H9 (cell line): ENCODE measurements around the gene CDKL5. TPM values are rescaled to one million over a fixed set of nuclear protein-coding genes. Genes with fewer than 3 reads are reported as not detected.

ENCODE experiments used
- DNase-seq: peaks from one replicate; pipeline ENCODE4 v3.0.0-alpha.2; 2017
- H2AFZ ChIP-seq: one replicate; pipeline ENCODE4 v1.6.1; 2013; ENCODE audit warnings: mild to moderate bottlenecking, low read length, control low read depth, moderate library complexity
- H2AK5ac ChIP-seq: 2 replicates; pipeline ENCODE4 v1.6.1; 2013; ENCODE audit warnings: low read length, control low read depth, mixed read lengths; ENCODE audit not compliant: insufficient read length
- H2BK120ac ChIP-seq: one replicate; pipeline ENCODE4 v1.6.1; 2013; ENCODE audit warnings: low read depth, mild to moderate bottlenecking, low read length, control low read depth, inconsistent platforms; ENCODE audit not compliant: poor library complexity, severe bottlenecking
- H2BK12ac ChIP-seq: 2 replicates; pipeline ENCODE4 v1.6.1; 2013; ENCODE audit warnings: low read length, control low read depth, mixed read lengths, low read depth; ENCODE audit not compliant: insufficient read length
- H2BK15ac ChIP-seq: 2 replicates; pipeline ENCODE4 v1.6.1; 2013; ENCODE audit warnings: low read depth, low read length, control low read depth
- H2BK20ac ChIP-seq: one replicate; pipeline ENCODE4 v1.6.1; 2013; ENCODE audit warnings: low read depth, mild to moderate bottlenecking, low read length, control low read depth, inconsistent platforms; ENCODE audit not compliant: poor library complexity, severe bottlenecking
- H2BK5ac ChIP-seq: 2 replicates; pipeline ENCODE4 v1.6.1; 2013; ENCODE audit warnings: low read length, control low read depth, mixed read lengths; ENCODE audit not compliant: insufficient read length
- H3K14ac ChIP-seq: 2 replicates; pipeline ENCODE4 v1.6.1; 2013; ENCODE audit warnings: low read length, control low read depth; ENCODE audit not compliant: insufficient read depth
- H3K18ac ChIP-seq: 2 replicates; pipeline ENCODE4 v1.6.1; 2013; ENCODE audit warnings: low read depth, mild to moderate bottlenecking, mixed read lengths, low read length, control low read depth; ENCODE audit not compliant: insufficient read length
- H3K23ac ChIP-seq: 2 replicates; pipeline ENCODE4 v1.6.1; 2013; ENCODE audit warnings: low read length, control low read depth, mixed read lengths, low read depth; ENCODE audit not compliant: insufficient read length
- H3K23me2 ChIP-seq: 2 replicates; pipeline ENCODE4 v1.6.1; 2013; ENCODE audit warnings: low read depth, mild to moderate bottlenecking, mixed read lengths, low read length, control low read depth; ENCODE audit not compliant: insufficient read length, poor library complexity, severe bottlenecking
- H3K27ac ChIP-seq: 2 replicates; pipeline ENCODE4 v1.5.1; 2013; ENCODE audit warnings: low read length, control low read depth, mixed read lengths, low read depth; ENCODE audit not compliant: insufficient read length
- H3K27me3 ChIP-seq: 2 replicates; pipeline ENCODE4 v1.6.1; 2013; ENCODE audit warnings: low read length, control low read depth, inconsistent platforms; ENCODE audit not compliant: insufficient read depth
- H3K4ac ChIP-seq: 2 replicates; pipeline ENCODE4 v1.6.1; 2013; ENCODE audit warnings: low read depth, mild to moderate bottlenecking, control low read depth, inconsistent platforms, low read length, moderate library complexity
- H3K4me1 ChIP-seq: 2 replicates; pipeline ENCODE4 v1.6.1; 2013; ENCODE audit warnings: low read length, control low read depth, inconsistent platforms; ENCODE audit not compliant: insufficient read depth
- H3K4me2 ChIP-seq: 2 replicates; pipeline ENCODE4 v1.6.1; 2013; ENCODE audit warnings: low read length, control low read depth, mixed read lengths; ENCODE audit not compliant: insufficient read length, insufficient read depth
- H3K56ac ChIP-seq: 2 replicates; pipeline ENCODE4 v1.6.1; 2013; ENCODE audit warnings: low read depth, mild to moderate bottlenecking, mixed read lengths, low read length, control low read depth; ENCODE audit not compliant: insufficient read length
- H3K79me1 ChIP-seq: 2 replicates; pipeline ENCODE4 v1.6.1; 2013; ENCODE audit warnings: low read depth, mild to moderate bottlenecking, moderate library complexity, low read length, control low read depth, inconsistent platforms; ENCODE audit not compliant: insufficient read depth, poor library complexity, severe bottlenecking
- H3K79me2 ChIP-seq: 2 replicates; pipeline ENCODE4 v1.6.1; 2013; ENCODE audit warnings: low read length, control low read depth, inconsistent platforms; ENCODE audit not compliant: insufficient read depth
- H3K9ac ChIP-seq: 2 replicates; pipeline ENCODE4 v1.6.1; 2013; ENCODE audit warnings: low read length, control low read depth, mixed read lengths; ENCODE audit not compliant: insufficient read length; ENCODE audit errors: extremely low read depth
- H3K9me3 ChIP-seq: one replicate; pipeline ENCODE4 v1.6.1; 2013; ENCODE audit warnings: low read depth, low read length, inconsistent platforms; ENCODE audit not compliant: control insufficient read depth
- H3T11ph ChIP-seq: one replicate; pipeline ENCODE4 v1.6.1; 2013; ENCODE audit warnings: mild to moderate bottlenecking, low read length, control low read depth, inconsistent platforms
- H4K20me1 ChIP-seq: one replicate; pipeline ENCODE4 v1.6.1; 2013; ENCODE audit not compliant: control insufficient read depth, insufficient read length, insufficient read depth
- H4K5ac ChIP-seq: 2 replicates; pipeline ENCODE4 v1.6.1; 2013; ENCODE audit warnings: low read depth, mild to moderate bottlenecking, mixed read lengths, low read length, control low read depth; ENCODE audit not compliant: insufficient read length
- H4K8ac ChIP-seq: replicated peaks from 2 replicates; pipeline ENCODE4 v1.6.1; 2013; ENCODE audit warnings: low read length, control low read depth, mixed read lengths, low read depth; ENCODE audit not compliant: insufficient read length
- H4K91ac ChIP-seq: 2 replicates; pipeline ENCODE4 v1.6.1; 2013; ENCODE audit warnings: low read depth, mild to moderate bottlenecking, moderate library complexity, mixed read lengths, low read length, control low read depth; ENCODE audit not compliant: insufficient read length
- H3K27ac Mint-ChIP-seq, 3 experiments: 2 replicates in 2 of 3; 3 replicates in 1 of 3; pipeline ENCODE4 v1.8.0; 2020 to 2021; ENCODE audit warnings: mixed read lengths in 3 of 3, mild to moderate bottlenecking in 1 of 3, moderate library complexity in 1 of 3
- H3K27me3 Mint-ChIP-seq: 2 replicates; pipeline ENCODE4 v1.8.0; 2021; ENCODE audit warnings: low read depth, mild to moderate bottlenecking, moderate library complexity, mixed read lengths
- H3K36me3 Mint-ChIP-seq, 3 experiments: 2 replicates in 2 of 3; 3 replicates in 1 of 3; pipeline ENCODE4 v1.8.0; 2020 to 2021; ENCODE audit warnings: low read depth in 3 of 3, mixed read lengths in 3 of 3; ENCODE audit not compliant: insufficient read depth in 1 of 3
- H3K4me1 Mint-ChIP-seq, 2 experiments: 2 replicates each; pipeline ENCODE4 v1.8.0; 2020; ENCODE audit warnings: mixed read lengths in 2 of 2
- H3K4me3 Mint-ChIP-seq, 2 experiments: 2 replicates in 1 of 2; 3 replicates in 1 of 2; pipeline ENCODE4 v1.8.0; 2020 to 2021; ENCODE audit warnings: mild to moderate bottlenecking in 2 of 2, mixed read lengths in 2 of 2, moderate library complexity in 1 of 2
- H3K9me3 Mint-ChIP-seq, 2 experiments: 2 replicates in 1 of 2; 3 replicates in 1 of 2; pipeline ENCODE4 v1.8.0; 2020; ENCODE audit warnings: mild to moderate bottlenecking in 2 of 2, mixed read lengths in 2 of 2, moderate library complexity in 1 of 2
- CTCF ChIP-seq: fragments of 200-600 bp; sonication (generic); conservative IDR thresholded peaks from 3 replicates; pipeline ENCODE4 v1.8.0; 2021; ENCODE audit warnings: antibody characterized with exemption, mild to moderate bottlenecking
- WGBS: extraction: QIAGEN DNeasy Blood & Tissue Kit; methylation state at CpG from one replicate; pipeline ENCODE4 v1.1.7; 2013; ENCODE audit warnings: missing lambda C conversion rate, low lambda C conversion rate, mixed read lengths; ENCODE audit not compliant: insufficient read length; ENCODE audit errors: extremely low coverage; 5-methylcytosine and 5-hydroxymethylcytosine counted together
- total RNA-seq: library from RNA; stranded (reverse); gene quantifications from 2 replicates; pipeline ENCODE4 v1.2.1, GENCODE V29; 2021

CDKL5 gene
- total RNA-seq, 1 experiment from 2014 or later, result 19.5 TPM

- Histone ChIP-seq H3K23me2 (no peaks in the 10 kb centered on the region), H3K79me1 (no peaks in the 10 kb centered on the region), H3K14ac (no peak overlapping the region), H3K4me2 (no peak overlapping the region), H3T11ph (no peak overlapping the region), H4K91ac (no peak overlapping the region), H3K23ac (no peak overlapping the region), H3K4me1 (no peaks in the 10 kb centered on the region), H3K9me3 (peaks cover 22% of the 10 kb centered on the region), H2BK12ac (no peak overlapping the region), H2BK120ac (no peak overlapping the region), H2BK15ac (no peak overlapping the region), H2BK20ac (no peak overlapping the region), H4K5ac (no peak overlapping the region), H4K8ac (no peak overlapping the region), H3K18ac (no peak overlapping the region), H4K20me1 (no peaks in the 10 kb centered on the region), H3K79me2 (no peaks in the 10 kb centered on the region), H2AK5ac (no peak overlapping the region), H3K27me3 (no peaks in the 10 kb centered on the region), H2BK5ac (no peak overlapping the region), H3K4ac (no peak overlapping the region), H3K27ac (no peak overlapping the region), H2AFZ (no peak overlapping the region), H3K56ac (no peak overlapping the region), H3K9ac (no peak overlapping the region)
- Mint-ChIP-seq H3K27me3 (no peaks in the 10 kb centered on the region; the same call in 1 of the 2 replicates), H3K9me3 (peaks cover 46 to 50% of the 10 kb centered on the region in 2 experiments), H3K4me3 (no peak overlapping the region), H3K4me1 (no peaks in the 10 kb centered on the region; a peak in 1 of 4 replicates), H3K27ac (no peak overlapping the region), H3K36me3 (peaks cover 0 to 3% (median 2%) of the 10 kb centered on the region in 3 experiments; a peak in 2 of 7 replicates)
- TF ChIP-seq CTCF, result peak; percentile 47
- no peak for DNase-seq
- WGBS, result no CpG with 5 or more reads among the region's 3 CpGs
Measured at GRCh38 chrX:18389966-18390365, 35.4 kb upstream of the CDKL5 start.
